ENCODE data around the gene MAP4K1. TPM values are rescaled to one million over a fixed set of nuclear protein-coding genes. Genes with fewer than 3 reads are reported as not detected.

MAP4K1 gene
- total RNA-seq, 1 experiment from 2014 or later: 0.56 TPM

DNA sequence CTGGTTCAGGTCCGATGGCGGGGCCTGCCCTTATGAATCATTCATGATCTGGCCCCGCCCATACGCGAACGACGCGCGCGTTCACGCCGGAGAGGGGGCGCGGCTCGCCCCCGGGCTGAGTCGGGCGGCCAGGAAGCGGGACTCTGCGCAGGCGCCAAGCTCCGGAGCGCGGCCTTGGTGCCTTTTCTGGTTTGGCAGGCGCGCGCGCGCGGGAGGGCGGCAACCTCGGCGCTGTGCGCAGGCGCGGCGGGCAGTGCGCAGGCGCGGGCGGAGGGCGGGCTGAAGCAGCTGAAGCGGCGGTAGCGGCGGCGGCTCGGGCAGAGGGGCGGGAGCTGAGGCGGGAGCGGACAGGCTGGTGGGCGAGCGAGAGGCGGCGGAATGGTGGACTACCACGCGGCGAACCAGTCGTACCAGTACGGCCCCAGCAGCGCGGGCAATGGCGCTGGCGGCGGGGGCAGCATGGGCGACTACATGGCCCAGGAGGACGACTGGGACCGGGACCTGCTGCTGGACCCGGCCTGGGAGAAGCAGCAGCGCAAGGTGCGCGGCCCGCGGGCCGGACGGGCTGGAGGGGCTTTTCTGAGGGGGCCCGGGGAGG is 29.7 kb upstream of the MAP4K1 start, which contains the start of gene ACTN4:
TSS of gene ACTN4 (plus strand) at position 282 of the 598 bp plus-strand sequence. CDS start at position 379, 97 bp downstream.
- TF ChIP-seq, protein P1, sequence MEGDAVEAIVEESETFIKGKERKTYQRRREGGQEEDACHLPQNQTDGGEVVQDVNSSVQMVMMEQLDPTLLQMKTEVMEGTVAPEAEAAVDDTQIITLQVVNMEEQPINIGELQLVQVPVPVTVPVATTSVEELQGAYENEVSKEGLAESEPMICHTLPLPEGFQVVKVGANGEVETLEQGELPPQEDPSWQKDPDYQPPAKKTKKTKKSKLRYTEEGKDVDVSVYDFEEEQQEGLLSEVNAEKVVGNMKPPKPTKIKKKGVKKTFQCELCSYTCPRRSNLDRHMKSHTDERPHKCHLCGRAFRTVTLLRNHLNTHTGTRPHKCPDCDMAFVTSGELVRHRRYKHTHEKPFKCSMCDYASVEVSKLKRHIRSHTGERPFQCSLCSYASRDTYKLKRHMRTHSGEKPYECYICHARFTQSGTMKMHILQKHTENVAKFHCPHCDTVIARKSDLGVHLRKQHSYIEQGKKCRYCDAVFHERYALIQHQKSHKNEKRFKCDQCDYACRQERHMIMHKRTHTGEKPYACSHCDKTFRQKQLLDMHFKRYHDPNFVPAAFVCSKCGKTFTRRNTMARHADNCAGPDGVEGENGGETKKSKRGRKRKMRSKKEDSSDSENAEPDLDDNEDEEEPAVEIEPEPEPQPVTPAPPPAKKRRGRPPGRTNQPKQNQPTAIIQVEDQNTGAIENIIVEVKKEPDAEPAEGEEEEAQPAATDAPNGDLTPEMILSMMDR (IDR thresholded peaks at IDR 0.05; ENCODE audit: unreplicated experiment): no peak
- Mint-ChIP-seq H3K4me3 (ENCODE audit: unreplicated experiment) (peak within 1 kb of the TSS; percentile 84), H3K27me3 (ENCODE audit: insufficient read depth, unreplicated experiment) (no peaks in the 10 kb centered on the region), H3K4me1 (ENCODE audit: insufficient read depth, unreplicated experiment) (peaks cover 14% of the 10 kb centered on the region), H3K36me3 (ENCODE audit: insufficient read depth, unreplicated experiment) (peaks cover 12% of the 10 kb centered on the region), H3K27ac (ENCODE audit: low read depth, unreplicated experiment) (peak within 1 kb of the TSS; percentile 86), H3K9me3 (ENCODE audit: unreplicated experiment) (no peaks in the 10 kb centered on the region)
- BruUV-seq (replicated peaks): no TSS peak
- intact Hi-C loops (cut with micrococcal nuclease): no loop called here
- CTCF ChIA-PET: interaction anchor here (0.6 to 1.5 kb wide), 6 partner anchors 35 to 299 kb away, joined by 3 to 11 read pairs (median 4); no protein-coding TSS in a partner anchor
- POLR2A ChIA-PET: interaction anchor here (0.6 to 19.4 kb wide), 26 partner anchors 10 to 788 kb away, joined by 3 to 521 read pairs (median 8); partner anchors contain the start of genes ECH1, EIF3K, MAP4K1 and MRPS12
- DNase-seq (ENCODE audit: unreplicated experiment): peak; percentile 97

DNA sequence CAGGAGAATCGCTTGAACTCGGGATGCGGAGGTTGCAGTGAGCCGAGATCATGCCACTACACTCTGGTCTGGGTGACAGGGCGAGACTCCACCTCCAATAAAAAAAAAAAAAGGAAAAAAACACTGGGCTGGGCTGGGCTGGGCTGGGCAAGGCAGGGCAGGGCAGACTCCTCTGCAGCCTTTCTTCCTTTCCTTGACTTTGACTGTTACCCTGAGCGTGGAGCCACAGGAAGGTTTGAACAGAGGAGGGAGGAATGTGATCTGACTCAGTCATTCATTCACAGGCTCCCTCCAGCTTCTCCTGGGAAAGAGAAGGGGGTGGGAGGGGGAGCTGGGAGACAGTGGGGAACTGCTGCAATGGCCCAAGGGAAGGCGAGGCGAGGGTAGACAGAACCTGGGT is 27.0 kb upstream of the MAP4K1 start:
- Mint-ChIP-seq H3K4me1 (ENCODE audit: insufficient read depth, unreplicated experiment) (peaks cover 6% of the 10 kb centered on the region), H3K36me3 (ENCODE audit: insufficient read depth, unreplicated experiment) (peaks cover 20% of the 10 kb centered on the region), H3K4me3 (ENCODE audit: unreplicated experiment) (no peak overlapping the region), H3K9me3 (ENCODE audit: unreplicated experiment) (no peaks in the 10 kb centered on the region), H3K27me3 (ENCODE audit: insufficient read depth, unreplicated experiment) (no peaks in the 10 kb centered on the region), H3K27ac (ENCODE audit: low read depth, unreplicated experiment) (no peak overlapping the region)
- intact Hi-C loops (cut with micrococcal nuclease): no loop called here
- ChIA-PET POLR2A (interaction anchor here (0.9 to 1.0 kb wide), 2 partner anchors 87 to 205 kb away, joined by 3 to 4 read pairs; no protein-coding TSS in a partner anchor), CTCF (interaction anchor here (0.6 to 1.6 kb wide), 3 partner anchors 9 to 100 kb away, joined by 3 to 10 read pairs (median 8); no protein-coding TSS in a partner anchor)
- TF ChIP-seq, protein P1 (IDR thresholded peaks at IDR 0.05; ENCODE audit: unreplicated experiment): no peak
- DNase-seq (ENCODE audit: unreplicated experiment): no peak
- BruUV-seq (replicated peaks): no TSS peak

DNA sequence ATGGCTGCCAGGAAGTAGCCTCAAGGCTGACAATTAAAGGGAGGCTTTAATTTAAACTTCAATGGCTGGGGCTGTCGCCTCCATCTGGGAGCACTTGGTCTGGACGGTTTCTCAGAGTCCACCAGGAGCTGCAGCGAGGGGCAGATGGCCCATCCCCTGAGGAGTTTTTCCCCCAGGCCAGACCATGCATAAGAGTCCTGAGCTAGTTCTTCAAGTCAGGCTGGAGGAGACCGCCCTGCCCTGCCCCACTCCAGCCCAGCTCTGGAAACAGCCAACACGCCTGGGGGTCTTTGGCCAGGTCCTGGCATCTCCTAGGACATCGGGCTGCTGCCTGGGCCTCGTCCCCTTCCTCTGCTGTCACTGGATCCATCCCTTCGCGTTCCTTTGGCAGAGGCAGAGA is 24.4 kb upstream of the MAP4K1 start:
- Mint-ChIP-seq H3K27me3 (ENCODE audit: insufficient read depth, unreplicated experiment) (no peaks in the 10 kb centered on the region), H3K36me3 (ENCODE audit: insufficient read depth, unreplicated experiment) (peaks cover 23% of the 10 kb centered on the region), H3K4me3 (ENCODE audit: unreplicated experiment) (no peak overlapping the region), H3K4me1 (ENCODE audit: insufficient read depth, unreplicated experiment) (peaks cover 9% of the 10 kb centered on the region), H3K27ac (ENCODE audit: low read depth, unreplicated experiment) (no peak overlapping the region), H3K9me3 (ENCODE audit: unreplicated experiment) (no peaks in the 10 kb centered on the region)
- no TSS peak for BruUV-seq (replicated peaks)
- ChIA-PET POLR2A (interaction anchor here (0.6 to 3.6 kb wide), 4 partner anchors 16 to 288 kb away, joined by 3 to 11 read pairs (median 5); partner anchors contain the start of genes EIF3K, MRPS12 and SARS2), CTCF (interaction anchor here (0.6 to 1.9 kb wide), 4 partner anchors 13 to 239 kb away, joined by 3 to 6 read pairs (median 3); no protein-coding TSS in a partner anchor)
- TF ChIP-seq, protein P1 (IDR thresholded peaks at IDR 0.05; ENCODE audit: unreplicated experiment): no peak
- no peak for DNase-seq (ENCODE audit: unreplicated experiment)
- intact Hi-C loops (cut with micrococcal nuclease): no loop called here

DNA sequence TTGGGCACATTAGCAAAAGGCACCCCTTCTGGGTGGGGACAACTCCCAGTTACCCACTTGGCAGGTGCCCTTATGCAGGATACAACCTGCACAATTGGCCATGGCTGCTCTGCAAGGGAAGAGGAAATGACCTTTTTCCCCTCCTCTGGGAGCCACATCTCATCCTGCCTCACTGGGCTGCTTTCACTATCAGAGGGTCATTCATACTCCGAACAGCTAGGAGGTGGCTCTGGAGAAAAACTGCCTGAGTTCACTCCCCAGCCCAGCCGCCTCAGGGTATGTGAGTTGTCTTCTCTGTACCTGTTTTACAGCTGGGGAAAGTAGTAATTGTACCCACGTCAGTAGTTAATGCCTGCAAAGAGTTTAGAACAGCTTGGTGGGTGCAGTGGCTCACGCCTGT is 22.6 kb upstream of the MAP4K1 start:
- TF ChIP-seq, protein P1 (IDR thresholded peaks at IDR 0.05; ENCODE audit: unreplicated experiment): no peak
- POLR2A ChIA-PET: interaction anchor here (0.8 to 7.7 kb wide), 6 partner anchors 8 to 201 kb away, joined by 3 to 81 read pairs (median 6); partner anchors contain the start of gene ACTN4
- H3K36me3 Mint-ChIP-seq (ENCODE audit: insufficient read depth, unreplicated experiment): peaks cover 31% of the 10 kb centered on the region
- CTCF ChIA-PET: interaction anchor here (0.6 to 3.2 kb wide), 5 partner anchors 93 to 787 kb away, joined by 3 to 17 read pairs (median 6); no protein-coding TSS in a partner anchor
- peak; percentile 31 for DNase-seq (ENCODE audit: unreplicated experiment)
- BruUV-seq (replicated peaks): no TSS peak
- no peak overlapping the region for H3K27ac Mint-ChIP-seq (ENCODE audit: low read depth, unreplicated experiment)
- no peaks in the 10 kb centered on the region for H3K9me3 Mint-ChIP-seq (ENCODE audit: unreplicated experiment)
- peaks cover 16% of the 10 kb centered on the region for H3K4me1 Mint-ChIP-seq (ENCODE audit: insufficient read depth, unreplicated experiment)
- intact Hi-C loops (cut with micrococcal nuclease): no loop called here
- no peaks in the 10 kb centered on the region for H3K27me3 Mint-ChIP-seq (ENCODE audit: insufficient read depth, unreplicated experiment)
- H3K4me3 Mint-ChIP-seq (ENCODE audit: unreplicated experiment): no peak overlapping the region
